ENCODE measurements around the gene RBM18. TPM values are rescaled to one million over a fixed set of nuclear protein-coding genes. Genes with fewer than 3 reads are reported as not detected.

The RBM18 gene
- total and polyA plus RNA-seq, 9 donors = 8.3 to 25.0 (median 17.0) TPM

- Histone ChIP-seq H3K9me3 (peaks cover 0 to 3% of the 10 kb centered on the region in 2 donors), H3K4me3 (no peak overlapping the region), H3K27me3 (no peaks in the 10 kb centered on the region), H3K27ac (no peak overlapping the region), H3K4me1 (ENCODE audit: insufficient read depth) (peaks cover 13% of the 10 kb centered on the region), H3K36me3 (no peaks in the 10 kb centered on the region)
- WGBS, 3 donors = 80 to 87% (median 83%) methylated on average over 1 of the region's 1 CpG
- DNase-seq = no peak
- TF ChIP-seq, protein P1, sequence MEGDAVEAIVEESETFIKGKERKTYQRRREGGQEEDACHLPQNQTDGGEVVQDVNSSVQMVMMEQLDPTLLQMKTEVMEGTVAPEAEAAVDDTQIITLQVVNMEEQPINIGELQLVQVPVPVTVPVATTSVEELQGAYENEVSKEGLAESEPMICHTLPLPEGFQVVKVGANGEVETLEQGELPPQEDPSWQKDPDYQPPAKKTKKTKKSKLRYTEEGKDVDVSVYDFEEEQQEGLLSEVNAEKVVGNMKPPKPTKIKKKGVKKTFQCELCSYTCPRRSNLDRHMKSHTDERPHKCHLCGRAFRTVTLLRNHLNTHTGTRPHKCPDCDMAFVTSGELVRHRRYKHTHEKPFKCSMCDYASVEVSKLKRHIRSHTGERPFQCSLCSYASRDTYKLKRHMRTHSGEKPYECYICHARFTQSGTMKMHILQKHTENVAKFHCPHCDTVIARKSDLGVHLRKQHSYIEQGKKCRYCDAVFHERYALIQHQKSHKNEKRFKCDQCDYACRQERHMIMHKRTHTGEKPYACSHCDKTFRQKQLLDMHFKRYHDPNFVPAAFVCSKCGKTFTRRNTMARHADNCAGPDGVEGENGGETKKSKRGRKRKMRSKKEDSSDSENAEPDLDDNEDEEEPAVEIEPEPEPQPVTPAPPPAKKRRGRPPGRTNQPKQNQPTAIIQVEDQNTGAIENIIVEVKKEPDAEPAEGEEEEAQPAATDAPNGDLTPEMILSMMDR (IDR thresholded peaks at IDR 0.05) = no peak
- TF ChIP-seq POLR2A (IDR thresholded peaks at IDR 0.05) (no peak), EP300 (IDR thresholded peaks at IDR 0.05) (no peak)
- intact Hi-C loops (cut with DNase I) = loop anchor here in 1 of 4 donors (10.0 kb wide), 1 partner anchor 129 kb away; no protein-coding TSS in a partner anchor
Measured at GRCh38 chr9:122215663-122216062, 49.0 kb downstream of the RBM18 start.

- peaks cover 0 to 3% of the 10 kb centered on the region in 2 donors for H3K9me3 ChIP-seq
- H3K27ac ChIP-seq = no peak overlapping the region
- no peaks in the 10 kb centered on the region for H3K36me3 ChIP-seq
- intact Hi-C loops (cut with DNase I) = loop anchor here in 1 of 4 donors (10.0 kb wide), 1 partner anchor 130 kb away; no protein-coding TSS in a partner anchor
- H3K27me3 ChIP-seq = no peaks in the 10 kb centered on the region
- WGBS, 3 donors = 18 to 32% (median 21%) methylated on average over 9 of the region's 9 CpGs
- no peak for TF ChIP-seq EP300 (IDR thresholded peaks at IDR 0.05)
- TF ChIP-seq POLR2A (IDR thresholded peaks at IDR 0.05) = no peak
- TF ChIP-seq, protein P1 (IDR thresholded peaks at IDR 0.05) = no peak
- no peak overlapping the region for H3K4me3 ChIP-seq
- H3K4me1 ChIP-seq (ENCODE audit: insufficient read depth) = peaks cover 7% of the 10 kb centered on the region
- no peak for DNase-seq
Measured at GRCh38 chr9:122214507-122214906, 50.1 kb downstream of the RBM18 start.

DNA sequence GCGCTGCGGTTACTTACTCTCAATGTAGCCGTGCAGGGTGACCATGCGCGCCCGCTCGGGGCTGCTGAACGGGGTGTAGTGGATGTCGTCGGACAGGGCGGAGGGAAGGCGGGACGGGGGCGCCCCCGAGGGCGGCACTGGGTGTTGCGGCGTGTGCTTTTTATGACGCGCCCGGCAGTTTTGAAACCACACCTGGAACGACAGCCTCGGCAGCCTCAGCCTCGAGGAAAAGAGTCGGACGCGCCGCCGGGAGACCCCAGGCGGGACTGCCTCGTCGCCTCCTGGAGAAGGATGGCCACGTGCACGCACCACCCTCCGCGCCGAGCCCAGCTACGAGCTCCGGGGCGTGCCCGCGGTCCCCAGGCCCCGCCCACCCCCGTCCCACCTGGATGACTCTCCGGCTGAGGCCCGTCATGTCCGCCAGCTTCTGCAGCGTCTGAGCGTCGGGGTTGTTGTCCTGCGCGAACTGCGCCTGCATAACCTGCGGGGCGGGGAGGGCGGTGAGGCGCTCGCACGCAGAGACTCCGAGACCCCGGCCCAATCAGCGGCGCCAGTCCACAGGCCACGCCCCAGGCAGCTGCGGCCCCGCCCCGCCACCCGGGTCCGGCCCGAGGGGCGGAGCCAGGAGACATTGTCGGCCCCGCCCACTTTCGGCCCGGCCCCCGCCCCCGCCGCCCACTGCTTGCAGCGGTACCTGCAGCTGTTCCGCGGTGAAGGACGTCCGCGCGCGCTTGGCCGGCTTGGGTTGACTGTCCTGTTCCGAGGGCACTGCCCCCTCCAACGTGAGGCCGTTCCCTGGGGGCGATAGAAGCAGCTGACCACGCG lies 50.8 kb downstream of the RBM18 start:
- Histone ChIP-seq H3K4me3 (peak overlapping the region; percentile 4), H3K9me3 (peaks cover 0 to 3% of the 10 kb centered on the region in 2 donors), H3K4me1 (ENCODE audit: insufficient read depth) (peaks cover 7% of the 10 kb centered on the region), H3K36me3 (no peaks in the 10 kb centered on the region), H3K27ac (no peak overlapping the region), H3K27me3 (no peaks in the 10 kb centered on the region)
- WGBS, 3 donors = 3 to 12% (median 4%) methylated on average over 69 to 93 of the region's 93 CpGs
- TF ChIP-seq POLR2A (IDR thresholded peaks at IDR 0.05) (no peak), EP300 (IDR thresholded peaks at IDR 0.05) (no peak)
- TF ChIP-seq, protein P1 (IDR thresholded peaks at IDR 0.05) = no peak
- peak; percentile 23 to 57 (median 32) for DNase-seq
- intact Hi-C loops (cut with DNase I) = loop anchor here in 1 of 4 donors (10.0 kb wide), 1 partner anchor 131 kb away; no protein-coding TSS in a partner anchor

- WGBS, 3 donors = 21 to 37% (median 23%) methylated on average over 20 of the region's 20 CpGs
- TF ChIP-seq POLR2A (IDR thresholded peaks at IDR 0.05) = no peak
- TF ChIP-seq, protein P1 (IDR thresholded peaks at IDR 0.05) = no peak
- no peak for TF ChIP-seq EP300 (IDR thresholded peaks at IDR 0.05)
- Histone ChIP-seq H3K27me3 (no peaks in the 10 kb centered on the region), H3K27ac (no peak overlapping the region), H3K4me1 (ENCODE audit: insufficient read depth) (peaks cover 7% of the 10 kb centered on the region), H3K4me3 (no peak overlapping the region), H3K36me3 (no peaks in the 10 kb centered on the region), H3K9me3 (peaks cover 0 to 3% of the 10 kb centered on the region in 2 donors)
- intact Hi-C loops (cut with DNase I) = loop anchor here in 1 of 4 donors (10.0 kb wide), 1 partner anchor 132 kb away; no protein-coding TSS in a partner anchor
- DNase-seq = no peak
Measured at GRCh38 chr9:122213102-122213588, 51.5 kb downstream of the RBM18 start.
